ENCODE measurements around the gene STARD5.

GRCh38 chr15:81316267-81316666 is 7.7 kb downstream of the STARD5 start:
- TF ChIP-seq CTCF (IDR thresholded peaks at IDR 0.05), result no peak
- TF ChIP-seq POLR2AphosphoS5 (IDR thresholded peaks at IDR 0.05; ENCODE audit: insufficient read depth in 1 of 2, low read depth in 1 of 2), result no peak
